Stimulated activated CD8-positive, alpha-beta memory T cell treated with anti-CD3 and anti-CD28 coated beads, Interleukin-15, amount 100 ng/mL, for 48 hours (primary cell): ENCODE data around the gene NPIPB13.
"Not testable (repeated sequence)": the region's sequence is repeated elsewhere in the genome, so short reads cannot be mapped to it uniquely, and the experiment has no call there.

ENCODE experiments used
- DNase-seq, 2 donors: peaks; one replicate each; pipeline ENCODE4 v3.0.0-alpha.2; 2020; ENCODE audit warnings: low read depth in 2 of 2

Gene NPIPB13

GRCh38 chr16:30248379-30248778, at the start of gene NPIPB13:
NPIPB13 (minus strand) TSS chr16:30248479; CDS start chr16:30245573, 2,906 bp downstream.
- DNase-seq: not testable (repeated sequence)

- DNase-seq: not testable (repeated sequence)
Measured at GRCh38 chr16:30282357-30282756, 34.1 kb upstream of the NPIPB13 start.

- not testable (repeated sequence) for DNase-seq
Measured at GRCh38 chr16:30278523-30278922, 30.2 kb upstream of the NPIPB13 start.

GRCh38 chr16:30217082-30217481, 31.2 kb downstream of the NPIPB13 start:
- not testable (repeated sequence) for DNase-seq

- DNase-seq: not testable (repeated sequence)
Measured at GRCh38 chr16:30211414-30211813, 36.9 kb downstream of the NPIPB13 start.

- DNase-seq: not testable (repeated sequence)
Measured at GRCh38 chr16:30209032-30209431, 39.2 kb downstream of the NPIPB13 start.

- not testable (repeated sequence) for DNase-seq
Measured at GRCh38 chr16:30207063-30207704, 41.1 kb downstream of the NPIPB13 start.

GRCh38 chr16:30206252-30206651, 42.0 kb downstream of the NPIPB13 start:
- not testable (repeated sequence) for DNase-seq

GRCh38 chr16:30205541-30206236, 42.6 kb downstream of the NPIPB13 start:
- DNase-seq: not testable (repeated sequence)

GRCh38 chr16:30199608-30200343, 48.5 kb downstream of the NPIPB13 start:
- DNase-seq: not testable (repeated sequence)

- DNase-seq: not testable (repeated sequence)
Measured at GRCh38 chr16:30199049-30199448, 49.2 kb downstream of the NPIPB13 start, which contains the start of gene SULT1A3. SULT1A3 (plus strand) TSS chr16:30199255; CDS start chr16:30200729, 1,474 bp downstream.
